Measurements from ENCODE around the gene EFCAB12. TPM values are rescaled to one million over a fixed set of nuclear protein-coding genes. Genes with fewer than 3 reads are reported as not detected.

The EFCAB12 gene
- total RNA-seq, 1 donor from 2014 or later = 0.16 TPM

DNA sequence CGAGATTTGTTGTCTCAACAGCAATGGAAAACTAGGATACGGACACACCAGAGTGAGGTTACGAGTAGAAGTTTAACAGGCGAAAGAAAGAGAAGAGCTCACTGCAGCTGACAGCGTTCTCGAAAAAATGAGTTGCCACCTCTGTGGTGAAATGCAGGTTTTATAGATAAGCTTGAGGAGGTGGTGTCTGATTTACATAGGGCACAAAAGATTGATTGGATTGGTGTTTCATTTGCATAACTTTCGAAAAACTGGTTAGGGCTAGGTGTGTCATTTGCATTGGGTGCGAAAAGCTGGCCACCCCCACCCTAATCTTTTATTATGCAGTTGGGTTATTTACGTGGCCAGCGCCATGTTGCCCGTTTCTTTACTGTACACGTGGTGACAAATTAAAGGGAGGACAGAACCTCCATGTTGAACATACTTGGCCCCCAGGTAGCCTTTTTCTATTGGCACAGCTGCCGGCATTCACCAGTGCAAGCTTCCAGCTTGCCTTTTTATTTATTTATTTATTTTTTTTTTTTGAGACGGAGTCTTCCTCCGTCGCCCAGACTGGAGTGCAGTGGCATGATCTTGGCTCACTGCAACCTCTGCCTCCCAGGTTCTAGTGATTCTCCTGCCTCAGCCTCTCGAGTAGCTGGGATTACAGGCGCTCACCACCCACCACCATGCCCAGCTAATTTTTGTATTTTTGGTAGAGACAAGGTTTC lies 19.9 kb upstream of the EFCAB12 start:
- no peak for DNase-seq (ENCODE audit: low spot score)
- intact Hi-C loops (cut with DNase I) = no loop called here

DNA sequence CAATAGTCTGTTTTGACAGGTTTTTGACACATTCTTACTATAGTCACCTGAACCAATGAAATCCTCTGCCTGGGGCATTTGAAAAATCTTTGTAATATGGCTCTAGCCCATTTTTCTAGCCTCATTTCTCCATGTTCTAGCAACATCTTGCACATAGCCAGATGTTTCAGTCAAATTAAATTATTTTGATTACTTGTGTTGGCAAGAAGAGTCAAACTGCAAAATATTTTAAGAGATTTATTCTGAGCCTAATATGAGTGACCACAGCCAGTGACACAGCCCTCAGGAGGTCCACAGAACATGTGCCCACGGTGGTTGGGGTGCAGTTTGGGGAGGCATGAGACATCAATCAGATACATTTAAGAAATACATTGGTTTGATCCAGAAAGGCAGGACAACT lies 18.5 kb upstream of the EFCAB12 start:
- intact Hi-C loops (cut with DNase I) = no loop called here
- DNase-seq (ENCODE audit: low spot score) = no peak

DNA sequence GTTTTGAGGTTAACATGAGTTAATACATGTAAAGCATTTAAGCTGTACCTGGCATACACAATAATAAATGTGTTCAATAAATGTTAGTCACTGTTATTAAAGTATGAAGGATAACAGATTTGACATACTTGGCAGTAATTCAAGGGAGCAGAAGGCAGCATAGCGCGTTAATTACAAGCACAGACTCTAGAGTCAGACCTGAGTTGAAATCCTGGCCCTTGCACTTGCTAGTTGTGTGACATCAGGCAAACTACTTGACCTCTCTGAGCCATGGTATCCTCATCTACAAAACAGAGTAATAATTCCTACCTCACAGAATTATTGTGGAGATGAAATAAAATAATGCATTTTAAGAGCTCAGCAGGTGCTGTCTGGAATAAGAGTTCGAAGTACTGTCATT lies 17.0 kb upstream of the EFCAB12 start:
- no peak for DNase-seq (ENCODE audit: low spot score)
- intact Hi-C loops (cut with DNase I) = no loop called here

GRCh38 chr3:129442947-129443346 lies 14.5 kb upstream of the EFCAB12 start:
- no peak for DNase-seq (ENCODE audit: low spot score)
- intact Hi-C loops (cut with DNase I) = loop anchor here (5.0 kb wide), 1 partner anchor 39 kb away; no protein-coding TSS in a partner anchor

GRCh38 chr3:129442486-129442885 lies 14.1 kb upstream of the EFCAB12 start:
- DNase-seq (ENCODE audit: low spot score) = no peak
- intact Hi-C loops (cut with DNase I) = loop anchor here (5.0 kb wide), 1 partner anchor 40 kb away; no protein-coding TSS in a partner anchor

DNA sequence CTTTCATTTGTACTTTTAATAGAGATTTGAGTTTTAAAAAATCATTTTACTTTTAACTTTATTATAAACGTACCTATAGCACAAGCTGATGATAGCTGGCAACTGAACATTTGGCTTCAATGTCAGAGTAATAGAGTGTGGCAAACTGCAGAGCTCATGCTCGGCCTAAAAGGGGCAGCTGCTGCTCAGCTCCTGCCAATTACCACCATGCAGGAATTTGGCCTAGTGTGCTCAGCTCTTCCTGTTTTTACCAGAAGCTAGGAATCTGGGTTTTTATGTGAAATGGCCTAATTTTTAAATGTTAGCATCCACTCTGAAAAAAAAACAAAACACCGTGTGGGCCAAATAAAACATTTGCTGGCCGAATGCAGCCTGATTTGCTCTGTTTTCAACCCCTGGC lies 13.3 kb upstream of the EFCAB12 start:
- intact Hi-C loops (cut with DNase I) = loop anchor here (5.0 kb wide), 1 partner anchor 41 kb away; no protein-coding TSS in a partner anchor
- no peak for DNase-seq (ENCODE audit: low spot score)

GRCh38 chr3:129441215-129441614 lies 12.8 kb upstream of the EFCAB12 start:
- intact Hi-C loops (cut with DNase I) = loop anchor here (5.0 kb wide), 1 partner anchor 41 kb away; no protein-coding TSS in a partner anchor
- no peak for DNase-seq (ENCODE audit: low spot score)

DNA sequence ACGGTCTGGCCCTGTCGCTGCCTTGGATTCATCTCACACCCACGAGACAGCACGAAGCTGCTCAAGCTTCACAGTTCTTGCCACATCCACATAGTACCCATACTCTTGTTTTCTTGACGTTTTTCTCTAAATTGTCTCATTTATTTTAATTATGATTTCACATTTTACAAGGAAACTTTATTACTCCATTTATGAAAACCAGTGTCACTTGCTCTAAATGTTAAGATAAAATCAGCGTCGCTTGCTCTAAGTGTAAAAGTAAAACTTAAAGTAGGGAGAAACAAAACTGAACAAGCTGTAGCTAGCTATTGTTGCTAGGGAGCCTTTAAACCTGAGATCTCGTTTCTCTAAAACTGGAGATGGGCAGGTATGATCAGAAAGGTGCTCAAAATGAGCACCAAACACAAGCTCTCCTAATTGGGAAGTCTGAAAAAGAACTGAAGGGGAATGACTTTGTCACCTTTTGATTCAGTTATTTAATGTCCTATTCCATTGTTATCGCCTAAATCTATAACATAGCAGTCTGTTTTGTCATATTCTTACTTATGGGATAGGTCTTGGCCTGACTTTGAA lies 12.3 kb upstream of the EFCAB12 start:
- intact Hi-C loops (cut with DNase I) = loop anchor here (5.0 kb wide), 1 partner anchor 42 kb away; no protein-coding TSS in a partner anchor
- no peak for DNase-seq (ENCODE audit: low spot score)

DNA sequence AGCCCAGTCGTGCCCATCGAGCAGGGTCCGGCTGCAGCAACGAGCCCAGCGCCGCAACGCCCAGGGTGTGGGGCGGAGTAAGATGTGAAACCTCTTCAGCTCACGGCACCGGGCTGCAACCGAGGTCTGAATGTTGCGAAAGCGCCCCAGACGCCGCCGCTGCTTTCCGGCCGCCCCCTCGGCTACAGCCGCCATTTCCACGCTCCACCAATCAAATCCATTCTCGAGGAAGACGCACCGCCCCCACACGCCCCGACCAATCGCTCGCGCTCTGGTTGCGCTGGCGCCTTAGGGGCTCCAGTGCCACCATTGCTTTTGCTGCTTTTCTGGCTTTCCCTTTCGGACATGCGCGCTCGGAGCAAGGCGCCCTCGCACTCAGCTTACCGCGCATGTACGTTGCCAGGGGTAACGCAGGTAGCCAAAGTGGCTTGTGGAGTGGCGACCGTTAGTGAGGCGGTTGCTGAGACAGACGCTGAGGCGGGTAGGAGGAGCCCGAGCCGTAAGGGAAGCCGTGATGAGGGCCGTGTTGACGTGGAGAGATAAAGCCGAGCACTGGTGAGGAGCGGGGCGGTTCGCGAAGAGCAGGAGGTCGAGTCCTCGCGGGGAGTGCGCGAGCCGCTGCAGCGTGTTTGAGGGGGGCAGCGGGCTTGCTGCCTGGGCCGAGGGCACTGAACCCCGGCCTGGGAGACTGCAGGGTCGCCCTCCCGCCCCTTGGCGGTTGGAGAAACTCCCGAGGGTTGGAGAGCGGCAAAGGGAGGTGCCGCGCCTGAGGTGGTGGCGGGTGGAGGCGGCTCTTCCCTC lies 11.6 kb upstream of the EFCAB12 start, which contains the start of the genes IFT122 and MBD4:
Gene IFT122 (plus strand): TSS at position 408 of the 801 bp plus-strand sequence. CDS start 107 bp downstream, at position 515.
Gene MBD4 (minus strand): TSS at position 132 of the 801 bp plus-strand sequence. CDS start 115 bp downstream, at position 17.
- DNase-seq (ENCODE audit: low spot score) = peak; percentile 99
- intact Hi-C loops (cut with DNase I) = loop anchor here (2.0 to 5.0 kb wide), 2 partner anchors 39 to 42 kb away; no protein-coding TSS in a partner anchor

- peak; percentile 80 for DNase-seq (ENCODE audit: low spot score)
- intact Hi-C loops (cut with DNase I) = loop anchor here (2.0 kb wide), 1 partner anchor 39 kb away; no protein-coding TSS in a partner anchor
Measured at GRCh38 chr3:129439226-129439816, 10.9 kb upstream of the EFCAB12 start.

DNA sequence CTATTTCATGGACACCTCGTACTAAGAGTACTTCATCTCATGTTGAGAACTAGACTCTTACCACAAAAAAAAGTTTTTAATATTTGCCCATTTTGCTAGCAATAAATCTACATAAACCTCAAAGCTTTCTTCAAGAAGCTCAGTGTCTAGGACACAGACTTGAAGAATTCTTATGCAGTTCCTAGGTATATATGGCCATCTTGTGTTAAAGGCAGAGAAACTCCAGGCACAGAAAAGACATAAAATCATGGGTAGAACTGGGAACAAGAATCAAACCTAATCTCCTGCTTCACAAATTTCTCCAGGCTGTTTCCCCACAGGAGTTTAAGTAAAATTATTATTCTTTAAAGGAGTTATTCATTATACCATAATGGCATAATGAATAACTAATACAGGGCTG lies 6.9 kb upstream of the EFCAB12 start:
- intact Hi-C loops (cut with DNase I) = no loop called here
- no peak for DNase-seq (ENCODE audit: low spot score)

DNA sequence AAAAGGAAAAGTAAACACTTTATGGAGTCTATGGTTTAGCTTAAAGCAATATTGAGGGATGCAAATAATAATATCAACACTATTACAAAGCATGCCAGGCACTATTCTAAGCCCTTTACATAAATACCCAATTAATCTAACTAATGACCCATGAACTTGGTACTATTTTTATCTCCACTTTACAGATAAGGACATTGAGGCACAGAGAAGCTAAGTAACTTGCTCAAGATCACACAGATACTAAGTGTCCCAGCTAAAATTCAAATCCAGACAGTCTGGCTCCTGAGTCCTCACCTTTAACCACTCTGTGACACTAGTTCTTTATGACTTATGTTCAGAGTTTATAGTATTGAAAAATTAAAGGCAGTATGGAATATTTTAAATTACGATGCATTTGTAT lies 5.7 kb upstream of the EFCAB12 start:
- DNase-seq (ENCODE audit: low spot score) = no peak
- intact Hi-C loops (cut with DNase I) = no loop called here

DNA sequence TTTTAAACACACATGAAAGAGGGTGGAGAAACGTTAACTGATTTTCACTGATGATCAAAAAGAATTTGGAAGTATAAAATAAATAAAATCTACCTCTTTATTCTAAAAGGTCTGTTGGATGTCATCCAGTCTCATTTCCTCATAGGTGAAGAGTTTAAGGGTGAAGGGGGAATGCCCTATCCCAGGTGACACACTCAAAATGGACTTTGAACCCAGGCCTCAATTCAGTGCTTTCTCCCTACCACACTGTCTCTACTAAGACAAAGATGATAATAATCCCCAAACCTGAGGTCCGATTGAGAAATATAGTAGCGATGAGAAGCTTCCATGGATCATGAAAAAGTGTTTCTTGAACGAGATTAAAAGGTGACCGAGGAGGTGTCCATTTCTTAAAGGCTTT lies 5.1 kb upstream of the EFCAB12 start:
- DNase-seq (ENCODE audit: low spot score) = no peak
- intact Hi-C loops (cut with DNase I) = no loop called here

GRCh38 chr3:129432671-129433070 lies 4.2 kb upstream of the EFCAB12 start:
- DNase-seq (ENCODE audit: low spot score) = no peak
- intact Hi-C loops (cut with DNase I) = no loop called here

GRCh38 chr3:129432036-129432435 lies 3.6 kb upstream of the EFCAB12 start:
- intact Hi-C loops (cut with DNase I) = no loop called here
- DNase-seq (ENCODE audit: low spot score) = no peak

DNA sequence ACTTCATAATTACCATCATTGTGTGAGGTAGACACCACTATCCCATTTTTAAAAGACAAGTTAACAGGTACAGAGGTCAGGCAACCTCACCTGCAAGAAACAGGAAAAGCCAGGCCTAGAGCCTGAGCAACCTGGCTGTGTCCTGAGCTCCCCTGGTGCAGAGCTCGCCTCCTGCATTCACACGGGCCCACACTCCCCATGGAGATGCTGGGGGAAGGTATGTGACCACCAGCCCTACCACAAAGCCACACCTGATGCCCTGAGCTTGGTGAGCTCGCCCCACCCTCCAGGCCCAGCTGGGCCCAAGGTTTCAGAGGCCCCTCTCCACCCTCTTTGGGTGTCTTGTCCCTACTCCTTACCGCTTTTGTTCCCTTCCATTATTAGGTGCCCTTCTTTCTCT lies 1.2 kb upstream of the EFCAB12 start:
- DNase-seq (ENCODE audit: low spot score) = no peak
- intact Hi-C loops (cut with DNase I) = no loop called here

GRCh38 chr3:129429080-129429451 lies 630 bp upstream of the EFCAB12 start:
- intact Hi-C loops (cut with DNase I) = no loop called here
- no peak for DNase-seq (ENCODE audit: low spot score)

- no peak for DNase-seq (ENCODE audit: low spot score)
- intact Hi-C loops (cut with DNase I) = no loop called here
Measured at GRCh38 chr3:129428007-129428375, 445 bp downstream of the EFCAB12 start.

DNA sequence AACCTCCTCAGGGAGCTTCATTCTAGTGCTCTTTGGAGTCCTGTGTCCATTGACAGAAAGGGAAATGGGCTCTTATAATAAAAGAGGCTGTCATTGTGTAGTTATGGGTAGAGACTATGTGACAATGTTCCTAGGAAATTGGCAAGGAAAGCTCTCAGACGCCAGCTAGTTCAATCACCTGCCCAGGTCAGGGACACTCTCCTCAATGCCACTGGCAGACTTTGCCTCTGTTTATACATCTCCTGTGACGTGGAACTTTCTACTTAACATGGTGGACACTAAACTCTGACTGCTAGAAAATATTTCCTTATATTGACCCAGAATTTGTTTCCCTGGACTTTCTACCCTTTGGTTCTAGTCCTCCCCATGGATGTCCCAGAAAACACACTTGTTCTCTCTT lies 2.8 kb downstream of the EFCAB12 start:
- intact Hi-C loops (cut with DNase I) = no loop called here
- DNase-seq (ENCODE audit: low spot score) = no peak

DNA sequence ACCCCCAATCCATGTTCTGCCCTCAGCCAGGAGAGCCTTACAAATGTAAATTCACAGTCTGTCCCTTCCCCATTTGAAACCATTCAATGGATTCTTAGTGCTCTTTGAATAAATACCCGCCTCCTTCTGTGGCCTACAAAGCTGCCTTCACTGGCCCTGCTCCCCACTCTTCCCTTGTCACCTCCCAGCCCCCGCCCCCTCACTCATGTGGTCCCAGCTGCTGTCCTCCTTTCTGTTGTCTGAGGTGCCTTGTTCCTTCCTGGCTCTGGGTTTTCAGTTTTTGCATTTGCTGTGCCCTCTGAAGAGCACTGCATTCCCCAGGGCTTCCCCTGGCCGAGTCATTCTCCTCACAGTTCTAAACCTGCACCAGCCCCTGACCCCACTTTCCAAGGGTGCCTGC lies 3.2 kb downstream of the EFCAB12 start:
- intact Hi-C loops (cut with DNase I) = no loop called here

More for the DNA sequence above, 3.2 kb downstream of the EFCAB12 start:
- DNase-seq (ENCODE audit: low spot score) = no peak
